Limb (tissue), 2 donors: ENCODE results near the gene GTPBP1.
A peak's percentile ranks its signal among the peaks of the same experiment; 100 is the strongest.

ENCODE experiments used
- DNase-seq, 2 donors: peaks; one replicate each; pipeline ENCODE4 v3.0.0-alpha.2; 2016; ENCODE audit errors: extremely low spot score in 2 of 2

GTPBP1 gene

DNA sequence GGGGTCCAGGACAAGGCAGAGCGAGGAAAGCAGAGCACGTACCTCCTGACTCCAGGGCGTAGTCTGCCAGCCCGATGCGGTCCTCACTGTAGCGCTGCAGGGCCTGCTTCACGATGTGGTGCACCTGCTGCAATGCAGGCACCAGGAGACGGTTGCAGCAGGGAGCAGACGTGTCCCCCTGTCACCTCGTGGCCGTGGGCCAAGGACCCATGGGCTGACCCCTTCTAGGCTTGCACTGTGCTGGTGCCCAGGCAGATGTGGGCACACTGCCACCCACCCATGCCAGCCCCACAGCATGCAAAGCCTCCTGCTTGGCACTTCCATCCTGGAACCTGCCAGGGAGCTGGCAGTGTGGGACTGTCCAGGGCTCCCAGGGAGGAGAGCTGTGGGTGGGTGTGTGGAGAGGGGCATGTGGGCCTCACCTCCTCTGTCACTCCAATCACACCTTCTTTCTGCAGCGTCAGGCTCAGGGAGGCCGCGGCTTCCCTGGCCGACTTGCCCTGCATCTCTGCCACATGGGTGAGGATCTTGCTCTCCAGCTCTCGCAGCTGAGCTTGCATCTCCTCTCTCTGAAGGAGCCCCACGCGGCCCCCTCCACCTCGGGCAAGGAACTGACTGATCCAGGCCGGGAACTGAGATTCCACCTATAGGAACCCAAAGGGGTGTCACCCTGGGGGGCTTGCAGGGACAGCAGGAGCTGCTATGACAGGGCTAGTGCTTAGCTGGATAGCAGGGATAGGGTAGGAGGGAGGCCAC, 33.7 kb downstream of the GTPBP1 start:
- DNase-seq, result no peak

GRCh38 chr22:38740116-38740723, 34.5 kb downstream of the GTPBP1 start:
- DNase-seq, result no peak

- DNase-seq, result no peak
These were observed 35.0 kb downstream of the GTPBP1 start for GRCh38 chr22:38740754-38741153.

- no peak for DNase-seq
These were observed 35.4 kb downstream of the GTPBP1 start for GRCh38 chr22:38741166-38741565.

GRCh38 chr22:38741576-38741975, 35.8 kb downstream of the GTPBP1 start:
- DNase-seq, result no peak

DNA sequence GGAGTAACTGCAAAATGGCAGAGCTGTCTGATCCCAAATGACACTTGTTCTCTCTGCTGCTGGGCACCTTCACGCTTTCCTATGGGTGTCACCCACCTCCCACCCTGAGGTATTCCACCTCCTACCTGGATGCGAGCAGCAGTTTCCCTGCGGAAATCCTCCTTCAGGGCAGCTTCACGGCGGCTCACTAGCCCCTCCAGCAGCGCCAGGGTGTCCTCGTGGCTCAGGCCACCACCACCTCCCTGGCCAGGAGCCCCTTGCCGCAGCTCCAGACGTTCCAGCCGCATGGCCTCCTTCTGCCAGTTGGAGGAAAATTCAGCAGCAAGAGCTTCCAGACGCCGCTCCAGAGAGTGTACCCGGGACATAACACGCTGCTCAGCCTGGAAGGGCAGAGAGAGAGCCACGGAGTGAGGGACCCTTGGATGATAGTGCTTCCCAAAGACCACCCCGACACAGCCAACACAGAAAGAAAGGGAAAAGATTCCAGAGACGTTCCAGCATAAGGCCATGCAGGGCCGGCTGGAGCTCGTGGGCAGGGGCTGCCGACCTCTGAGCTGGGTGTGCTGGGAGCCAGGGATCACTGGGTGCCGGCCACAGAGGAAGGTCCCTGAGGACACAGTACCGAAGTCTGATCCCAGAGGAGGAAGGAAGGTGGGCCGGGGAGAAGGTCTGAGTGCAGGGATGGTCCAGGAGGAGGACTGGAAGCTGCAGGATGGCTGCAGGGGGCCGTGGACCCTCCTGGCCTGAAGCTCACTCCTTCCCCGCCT, 36.6 kb downstream of the GTPBP1 start:
- DNase-seq, result no peak

GRCh38 chr22:38744981-38745380, 39.2 kb downstream of the GTPBP1 start:
- no peak for DNase-seq

DNA sequence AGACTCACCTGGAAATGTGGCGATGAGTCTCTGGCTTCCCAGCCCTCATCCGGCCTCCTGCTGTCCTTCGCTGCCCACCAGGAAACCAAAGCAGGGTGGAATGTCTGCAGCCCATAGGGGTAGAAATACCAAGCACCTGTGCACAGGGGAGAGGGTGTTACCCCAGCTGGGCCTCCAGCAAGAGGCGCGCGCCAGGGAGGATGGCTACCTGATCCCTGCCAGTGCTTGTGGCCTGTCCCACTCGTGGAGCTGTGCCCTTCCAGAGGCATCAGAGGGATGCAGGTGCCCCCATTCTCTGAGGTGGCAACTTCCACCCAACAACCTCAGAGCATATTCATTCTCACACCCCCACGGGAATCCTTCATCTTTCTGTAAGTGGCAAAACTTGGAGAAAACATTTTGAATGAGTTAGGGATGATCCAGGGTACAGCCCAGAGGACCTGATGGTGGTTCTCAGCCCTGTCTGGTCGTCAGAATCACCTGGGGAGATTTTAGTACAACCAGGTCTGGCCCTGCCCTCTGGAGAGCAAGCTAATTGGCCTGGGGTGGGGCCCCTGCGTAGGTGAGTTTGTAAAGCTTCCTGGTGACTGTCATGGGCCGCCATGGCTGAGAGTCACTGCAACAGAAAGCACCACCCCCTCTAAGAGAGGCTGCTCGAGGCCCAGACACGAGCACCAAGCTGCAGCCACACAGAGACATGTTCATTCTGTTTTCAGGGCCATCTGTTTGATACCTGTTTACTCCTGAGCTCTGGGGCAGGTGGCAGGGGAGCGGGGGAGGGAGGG, 40.1 kb downstream of the GTPBP1 start:
- no peak for DNase-seq

DNA sequence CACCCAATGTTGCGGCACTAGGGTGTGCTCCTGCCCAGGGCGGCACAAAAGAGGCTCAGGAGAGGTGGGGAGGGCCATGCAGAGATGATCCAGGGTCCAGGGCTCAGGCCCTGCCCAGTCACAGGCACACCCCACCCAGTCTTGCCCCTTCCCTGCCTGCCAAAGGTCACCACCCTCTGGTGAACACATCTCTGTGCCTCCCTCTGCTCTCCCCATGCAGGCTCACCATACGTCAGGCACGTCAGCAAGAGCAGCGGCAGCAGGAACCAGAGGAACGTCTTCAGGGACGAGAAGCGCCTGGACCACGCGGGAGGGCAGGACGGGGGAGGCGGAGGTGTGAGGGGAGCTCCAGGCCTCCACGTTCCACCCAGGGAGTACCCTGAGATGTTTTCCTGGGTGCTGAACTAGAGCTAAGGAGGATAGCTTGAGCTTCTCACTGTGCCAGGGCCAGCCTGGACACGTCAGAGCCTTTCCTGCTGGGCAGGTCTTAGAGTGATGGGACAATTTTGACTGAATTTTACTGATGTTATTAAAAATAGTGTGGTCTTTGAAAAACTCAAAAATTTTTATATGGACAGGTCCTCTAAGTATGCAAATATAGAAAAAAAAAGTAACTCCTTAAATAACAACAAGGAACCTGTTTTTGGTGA, 42.9 kb downstream of the GTPBP1 start:
- no peak for DNase-seq

DNA sequence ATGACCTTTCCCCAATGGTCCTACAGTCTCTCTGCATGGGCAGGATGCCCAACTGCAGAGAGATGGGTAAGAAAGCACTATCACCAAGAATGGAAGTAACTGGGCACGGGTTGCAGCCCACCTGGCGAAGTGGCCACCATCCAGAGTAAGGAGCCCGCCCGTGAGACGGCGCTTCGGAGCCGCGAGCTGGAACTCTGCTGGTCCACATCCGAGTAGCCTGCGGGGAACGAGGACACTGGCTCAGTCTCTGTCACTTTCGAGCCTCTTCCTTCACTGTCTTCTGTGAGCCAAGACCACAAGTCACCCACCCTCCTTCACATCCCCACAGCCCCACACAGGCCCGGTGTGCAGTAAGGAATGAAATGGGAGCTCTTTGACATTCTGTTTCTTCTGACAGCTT, 44.4 kb downstream of the GTPBP1 start:
- DNase-seq, result no peak

DNA sequence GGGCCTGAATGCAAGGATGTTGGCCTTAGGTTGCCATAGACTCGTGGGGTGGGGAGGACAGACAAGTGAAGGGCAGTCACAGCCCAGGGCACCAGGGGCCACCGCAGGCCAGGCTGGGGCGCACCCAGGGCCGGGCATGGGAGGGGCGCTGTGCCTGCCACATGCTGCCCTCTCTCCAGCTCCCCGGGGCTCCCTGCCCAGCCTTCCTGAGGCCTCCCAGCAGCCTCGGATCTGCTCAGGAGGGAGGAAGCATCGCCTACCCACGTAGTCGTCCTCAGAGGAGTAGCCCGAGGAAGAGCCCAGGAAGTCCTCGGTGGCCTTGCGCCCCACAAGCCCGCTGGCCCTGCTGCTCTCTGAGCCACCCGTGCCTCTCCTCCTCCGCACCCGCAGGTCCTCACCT, 44.9 kb downstream of the GTPBP1 start:
- no peak for DNase-seq

DNA sequence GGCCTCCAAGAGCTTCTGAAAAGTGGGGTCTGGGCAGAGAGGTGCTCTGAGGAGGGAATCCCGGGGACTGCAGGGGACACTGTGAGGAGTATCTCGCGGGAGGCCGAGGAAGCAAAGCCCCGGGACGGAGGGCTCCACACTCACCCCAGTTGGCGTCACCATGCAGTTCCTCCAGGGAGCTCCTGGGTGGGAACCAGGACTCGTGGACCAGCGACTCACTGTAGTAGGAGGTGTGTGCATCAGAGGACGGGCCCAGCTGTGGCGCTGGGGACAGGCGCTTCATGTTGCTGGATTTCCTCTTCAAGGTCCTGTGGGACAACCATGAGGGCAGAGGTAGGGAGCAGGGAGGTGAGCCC, 45.3 kb downstream of the GTPBP1 start:
- no peak for DNase-seq

DNA sequence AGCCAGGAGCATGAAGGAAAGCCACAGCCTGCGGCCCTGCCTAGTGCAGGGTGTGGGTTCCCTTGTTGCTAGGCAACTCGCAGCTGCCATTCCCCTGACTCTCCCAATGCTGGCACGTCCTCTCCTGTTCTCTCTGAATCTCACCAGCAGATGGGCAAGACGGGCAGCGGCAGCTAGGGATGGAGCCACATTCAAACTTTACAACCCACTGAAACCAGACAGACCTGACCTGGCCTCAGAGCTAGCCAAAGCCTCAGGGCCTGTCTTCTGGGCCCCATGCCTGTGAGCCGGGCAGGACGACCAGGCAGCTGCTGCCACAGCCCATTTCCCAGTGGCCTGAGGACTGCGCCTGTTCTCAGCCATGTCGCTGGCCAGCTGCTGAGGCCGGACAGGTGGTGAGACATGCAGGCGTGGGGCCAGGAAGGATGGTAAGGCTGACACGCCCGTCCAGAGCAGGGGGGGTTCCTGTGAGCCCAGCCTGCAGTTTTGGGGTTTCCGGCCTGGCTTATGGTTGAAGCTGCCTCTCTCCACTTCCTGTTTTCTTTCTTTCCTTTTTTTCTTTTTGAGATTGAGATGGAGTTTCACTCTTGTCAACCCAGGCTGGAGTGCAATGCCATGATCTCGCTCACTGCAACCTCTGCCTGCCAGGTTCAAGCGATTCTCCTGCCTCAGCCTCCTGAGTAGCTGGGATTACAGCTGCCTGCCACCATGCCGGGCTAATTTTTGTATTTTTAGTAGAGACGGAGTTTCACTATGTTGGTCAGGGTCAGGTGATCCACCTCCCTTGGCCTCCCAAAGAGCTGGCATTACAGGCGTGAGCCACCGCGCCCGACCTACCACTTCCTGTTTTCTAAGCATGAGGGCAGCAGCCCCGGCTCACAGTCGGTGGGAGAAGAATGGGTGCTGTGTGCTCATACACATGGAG, 45.9 kb downstream of the GTPBP1 start:
- DNase-seq, result peak in 1 of 2 donors; percentile 10

GRCh38 chr22:38753948-38754750, 48.4 kb downstream of the GTPBP1 start:
- DNase-seq, result peak in 1 of 2 donors; percentile 17

DNA sequence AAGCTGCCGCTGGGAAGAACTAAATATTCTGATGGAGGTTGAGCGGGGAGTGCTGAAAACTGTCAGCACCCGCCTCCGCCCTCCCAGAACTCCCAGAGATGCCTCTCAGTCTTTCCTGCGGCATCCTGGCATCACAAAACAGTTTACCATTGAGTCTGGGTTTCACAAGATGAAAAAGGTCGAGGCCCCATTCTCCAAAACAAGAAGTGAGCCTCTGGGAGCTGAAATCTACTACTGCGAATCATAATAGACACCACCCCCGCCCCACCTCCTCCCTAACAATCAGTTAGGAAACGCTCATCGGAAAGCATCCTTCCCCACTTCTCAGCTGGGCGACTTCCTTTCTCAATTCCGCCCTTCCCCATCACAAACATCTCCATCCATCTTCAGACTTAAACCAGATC, 49.0 kb downstream of the GTPBP1 start:
- no peak for DNase-seq

GRCh38 chr22:38755155-38755910, 49.6 kb downstream of the GTPBP1 start:
- DNase-seq, result peak in 1 of 2 donors; percentile 70

GRCh38 chr22:38755911-38756532, 50.3 kb downstream of the GTPBP1 start, which contains the start of gene SUN2:
Gene SUN2, minus strand, starts transcription at chr22:38755998. Its CDS starts 3,370 bp downstream, at chr22:38752628.
- peak; percentile 88 to 95 for DNase-seq
